Erythroblast (primary cell): Measurements from ENCODE around the gene SMOC2.

Source experiments
- GATA1 ChIP-seq: IDR thresholded peaks from 2 replicates; pipeline ENCODE4 v1.6.1; 2011; ENCODE audit warnings: low read depth, mild to moderate bottlenecking, control low read depth, low read length, moderate library complexity
- POLR2A ChIP-seq: IDR thresholded peaks from 2 replicates; pipeline ENCODE4 v1.6.1; 2011; ENCODE audit warnings: mild to moderate bottlenecking, low read length

DNA sequence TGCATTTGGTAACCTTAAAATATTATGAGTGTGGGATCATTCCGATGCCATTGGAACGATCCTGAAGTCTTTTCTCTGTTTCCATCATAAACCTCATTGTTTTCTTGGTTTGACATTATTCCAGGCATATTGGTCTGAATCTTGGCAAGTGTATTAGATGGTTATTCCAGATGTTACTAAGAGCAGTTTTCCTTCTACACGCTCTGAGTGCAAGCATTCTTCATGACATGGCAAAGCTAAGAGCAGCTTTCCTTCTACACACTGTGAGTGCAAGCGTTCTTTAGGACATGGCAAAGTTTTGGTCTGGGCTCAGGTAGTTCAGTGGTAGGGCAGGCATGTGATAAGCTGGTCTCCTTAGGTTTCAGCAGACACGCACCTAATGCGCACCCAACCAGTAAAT lies 53.0 kb downstream of the SMOC2 start:
- TF ChIP-seq POLR2A (no peak), GATA1 (no peak)
